ENCODE measurements around the gene STARD13. TPM values are rescaled to one million over a fixed set of nuclear protein-coding genes. Genes with fewer than 3 reads are reported as not detected.

Gene STARD13
- total RNA-seq, 1 donor, result 11.0 TPM

DNA sequence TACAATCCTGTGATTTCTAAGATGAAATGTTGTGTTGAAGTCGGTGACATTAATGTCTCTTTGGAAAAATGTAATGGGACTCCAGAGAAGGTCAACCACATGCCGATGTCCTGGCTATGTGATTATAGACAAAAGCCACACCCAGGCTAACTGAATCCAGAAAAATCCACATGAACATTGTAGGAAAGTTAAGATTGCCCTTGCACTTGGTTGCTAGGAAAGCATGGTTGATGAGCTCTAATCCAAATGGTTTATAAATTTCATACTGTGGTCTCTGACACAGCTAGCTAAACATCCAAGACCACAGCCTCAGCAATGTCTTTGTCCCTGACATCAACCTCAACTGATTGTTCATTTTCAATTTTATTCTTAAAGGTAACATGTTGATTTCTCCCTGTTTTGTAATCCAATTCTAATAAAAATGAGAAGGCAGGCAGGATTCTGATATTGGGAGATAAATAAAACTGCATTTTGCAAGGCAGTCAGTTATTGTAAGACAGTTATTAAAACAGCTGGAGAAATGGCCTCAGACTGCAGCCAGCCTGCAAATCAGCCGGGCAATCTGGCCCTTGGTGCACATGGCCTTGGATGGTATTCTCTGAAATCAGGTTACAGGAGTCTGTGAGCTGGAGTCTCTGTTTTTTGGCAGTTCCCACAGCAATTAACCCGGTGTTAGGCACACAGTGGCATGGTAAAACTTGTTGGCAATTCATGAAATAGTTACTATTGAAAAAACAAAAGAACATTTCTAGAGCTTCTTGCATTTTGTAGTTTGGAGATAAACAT lies 93.9 kb downstream of the STARD13 start:
- H3K4me3 ChIP-seq (ENCODE audit: low read depth, low read length), result no peak overlapping the region
- TF ChIP-seq, protein P1, sequence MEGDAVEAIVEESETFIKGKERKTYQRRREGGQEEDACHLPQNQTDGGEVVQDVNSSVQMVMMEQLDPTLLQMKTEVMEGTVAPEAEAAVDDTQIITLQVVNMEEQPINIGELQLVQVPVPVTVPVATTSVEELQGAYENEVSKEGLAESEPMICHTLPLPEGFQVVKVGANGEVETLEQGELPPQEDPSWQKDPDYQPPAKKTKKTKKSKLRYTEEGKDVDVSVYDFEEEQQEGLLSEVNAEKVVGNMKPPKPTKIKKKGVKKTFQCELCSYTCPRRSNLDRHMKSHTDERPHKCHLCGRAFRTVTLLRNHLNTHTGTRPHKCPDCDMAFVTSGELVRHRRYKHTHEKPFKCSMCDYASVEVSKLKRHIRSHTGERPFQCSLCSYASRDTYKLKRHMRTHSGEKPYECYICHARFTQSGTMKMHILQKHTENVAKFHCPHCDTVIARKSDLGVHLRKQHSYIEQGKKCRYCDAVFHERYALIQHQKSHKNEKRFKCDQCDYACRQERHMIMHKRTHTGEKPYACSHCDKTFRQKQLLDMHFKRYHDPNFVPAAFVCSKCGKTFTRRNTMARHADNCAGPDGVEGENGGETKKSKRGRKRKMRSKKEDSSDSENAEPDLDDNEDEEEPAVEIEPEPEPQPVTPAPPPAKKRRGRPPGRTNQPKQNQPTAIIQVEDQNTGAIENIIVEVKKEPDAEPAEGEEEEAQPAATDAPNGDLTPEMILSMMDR (IDR thresholded peaks at IDR 0.05; ENCODE audit: insufficient read depth, low read length), result no peak
- no peak for DNase-seq (ENCODE audit: low read depth)

DNA sequence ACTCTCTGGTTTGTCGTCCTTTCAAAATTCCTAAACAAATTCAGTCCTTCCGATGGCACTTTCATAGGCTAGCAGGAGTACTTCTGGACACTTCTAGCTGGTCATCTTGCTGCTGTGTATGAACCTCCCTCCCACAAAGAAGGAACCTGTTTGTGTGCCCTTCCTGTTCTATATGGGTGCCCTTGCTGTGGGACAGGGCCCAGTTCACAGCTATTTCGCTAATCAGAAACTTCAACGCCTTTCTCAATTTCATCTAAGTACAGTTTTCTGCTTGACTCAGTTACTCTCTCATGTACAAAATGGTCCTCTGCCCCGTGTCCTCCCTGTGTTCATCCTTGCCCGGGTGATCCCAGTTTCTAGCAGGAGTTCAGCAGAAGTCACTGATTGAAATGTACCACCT lies 96.1 kb downstream of the STARD13 start:
- TF ChIP-seq, protein P1 (IDR thresholded peaks at IDR 0.05; ENCODE audit: insufficient read depth, low read length), result no peak
- DNase-seq (ENCODE audit: low read depth), result no peak
- H3K4me3 ChIP-seq (ENCODE audit: low read depth, low read length), result no peak overlapping the region

DNA sequence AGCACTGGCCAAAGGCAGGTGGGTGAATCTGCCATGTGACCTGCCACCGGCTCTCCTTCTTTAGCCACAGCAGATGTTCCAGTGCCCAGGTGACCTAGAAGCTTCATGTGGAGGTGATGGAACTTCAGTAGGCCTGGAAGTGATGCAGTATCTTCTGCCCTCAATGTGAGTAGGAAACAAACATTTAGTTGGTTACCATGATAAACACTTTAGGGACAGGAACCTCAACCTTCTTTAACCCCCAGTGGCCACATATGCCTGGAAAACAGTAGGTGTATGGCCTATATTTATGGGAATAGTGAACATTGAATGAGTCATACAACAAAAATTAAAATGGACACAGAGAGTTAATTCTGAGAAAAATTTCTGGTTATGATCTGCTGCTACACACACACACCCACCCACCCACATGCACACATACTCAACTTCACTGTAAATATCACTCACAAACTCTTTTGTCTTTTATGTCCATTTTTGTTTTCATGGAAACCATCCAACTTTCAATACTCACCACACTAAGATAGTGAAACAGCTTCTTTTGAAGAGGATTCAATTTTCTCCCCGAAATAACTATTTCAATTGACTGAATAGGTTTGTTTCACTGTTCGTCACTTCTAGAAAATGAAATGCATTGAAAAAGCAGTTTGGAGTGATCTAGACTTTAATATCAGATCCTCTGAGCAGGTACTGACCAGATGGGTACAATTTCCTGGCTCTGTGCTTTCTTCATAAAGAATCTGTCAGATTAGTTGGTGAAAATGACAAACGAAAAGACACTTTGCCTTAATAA lies 97.3 kb downstream of the STARD13 start:
- TF ChIP-seq, protein P1 (IDR thresholded peaks at IDR 0.05; ENCODE audit: insufficient read depth, low read length), result no peak
- no peak overlapping the region for H3K4me3 ChIP-seq (ENCODE audit: low read depth, low read length)
- no peak for DNase-seq (ENCODE audit: low read depth)

DNA sequence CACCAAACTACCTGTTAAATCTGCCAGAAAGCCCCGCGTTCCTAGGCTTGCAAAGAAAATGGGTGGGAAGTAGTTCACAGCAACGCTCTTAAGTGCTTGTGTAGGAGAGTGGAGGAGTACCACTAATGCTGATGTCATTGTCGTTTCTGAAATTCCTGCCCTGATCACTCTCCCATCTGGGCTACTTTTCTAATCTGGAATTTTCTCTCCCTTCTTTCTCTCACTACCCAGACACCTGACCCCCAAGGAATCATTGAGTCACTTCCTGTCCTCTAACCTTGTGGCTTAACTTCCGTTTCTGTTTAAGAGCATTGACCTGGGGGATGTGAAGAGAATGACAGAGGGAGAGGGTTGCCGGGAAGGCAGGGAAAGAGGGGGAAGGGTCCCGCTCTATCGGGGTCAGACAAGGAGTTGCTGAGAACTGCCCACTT lies 98.7 kb downstream of the STARD13 start:
- TF ChIP-seq, protein P1 (IDR thresholded peaks at IDR 0.05; ENCODE audit: insufficient read depth, low read length), result no peak
- no peak overlapping the region for H3K4me3 ChIP-seq (ENCODE audit: low read depth, low read length)
- no peak for DNase-seq (ENCODE audit: low read depth)

DNA sequence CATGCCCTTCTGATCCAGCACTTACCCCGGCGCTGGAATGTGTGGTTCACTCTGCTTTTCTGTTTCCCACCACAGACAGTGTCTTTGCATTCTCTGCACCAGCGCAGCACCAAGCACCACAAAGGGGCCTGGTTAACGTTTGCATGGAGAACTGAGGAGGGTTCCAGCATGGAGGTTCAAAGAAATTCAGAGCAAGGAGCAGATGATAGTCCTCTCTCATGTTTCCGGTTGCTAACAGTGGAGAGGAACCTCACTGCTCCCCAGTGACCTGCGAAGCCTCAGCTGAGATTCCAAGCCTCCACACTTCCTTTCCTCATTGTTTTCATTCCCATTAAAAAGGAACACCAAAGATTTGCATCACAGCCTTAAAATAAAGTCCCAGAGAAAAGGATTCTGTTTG lies 99.7 kb downstream of the STARD13 start:
- TF ChIP-seq, protein P1 (IDR thresholded peaks at IDR 0.05; ENCODE audit: insufficient read depth, low read length), result no peak
- no peak overlapping the region for H3K4me3 ChIP-seq (ENCODE audit: low read depth, low read length)
- DNase-seq (ENCODE audit: low read depth), result no peak

DNA sequence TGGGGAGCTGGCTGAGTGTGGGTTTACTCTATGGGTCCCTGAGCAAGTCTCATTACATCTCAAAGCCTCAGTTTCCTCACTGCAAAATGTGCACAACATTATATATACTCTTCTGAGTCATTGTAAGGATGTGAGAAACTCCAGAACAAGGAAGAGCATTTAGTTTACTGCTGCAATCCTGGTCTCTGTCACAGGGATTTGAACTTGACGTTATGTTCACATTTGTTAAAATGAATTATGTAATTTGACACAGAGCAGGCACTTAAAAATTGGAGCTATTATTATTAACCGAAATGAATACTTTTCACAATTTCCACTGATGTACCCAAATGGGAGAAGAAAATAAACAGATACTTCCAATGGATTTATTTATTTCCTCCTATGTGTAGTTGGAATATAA lies 101.0 kb downstream of the STARD13 start:
- no peak overlapping the region for H3K4me3 ChIP-seq (ENCODE audit: low read depth, low read length)
- TF ChIP-seq, protein P1 (IDR thresholded peaks at IDR 0.05; ENCODE audit: insufficient read depth, low read length), result no peak
- DNase-seq (ENCODE audit: low read depth), result no peak

All from fibroblast of the aortic adventitia (primary cell).